IMR-90 (cell line): Measurements from ENCODE around the gene POU3F2. TPM values are rescaled to one million over a fixed set of nuclear protein-coding genes. Genes with fewer than 3 reads are reported as not detected.

Source experiments
- ATAC-seq: fragments of 200-7000 bp; cut with Tn5 transposase; 2 replicates; pipeline ENCODE4 v1.9.1; 2020; ENCODE audit warnings: low read depth, mild to moderate bottlenecking, moderate library complexity
- BruUV-seq: library from RNA; stranded (reverse); fragments of 400-500 nt; replicated peaks from 2 replicates; lab custom pipeline; 2021; lab: Mats Ljungman, UMichigan
- CTCF ChIA-PET: fragments of 300-600 bp; formaldehyde crosslinking; extraction: SDS; loops from one replicate; lab custom pipeline; 2021; ENCODE audit warnings: antibody characterized with exemption; lab: Yijun Ruan, JAX
- POLR2A ChIA-PET: fragments of 300-600 bp; sonication (Branson Sonifier 250); formaldehyde crosslinking; loops from one replicate; lab custom pipeline; 2022; ENCODE audit warnings: antibody characterized with exemption; ENCODE audit not compliant: unreplicated experiment; lab: Charles Lee
- DNase-seq: peaks from one replicate; pipeline ENCODE4 v3.0.0; 2013
- H2AFZ ChIP-seq: replicated peaks from 2 replicates; pipeline ENCODE3; 2013; ENCODE audit warnings: low read length, mild to moderate bottlenecking; ENCODE audit not compliant: poor library complexity
- H2AK5ac ChIP-seq: 2 replicates; pipeline ENCODE4 v1.6.1; 2013; ENCODE audit warnings: low read depth, low read length, inconsistent platforms
- H2AK9ac ChIP-seq: replicated peaks from 2 replicates; pipeline ENCODE3; 2013; ENCODE audit warnings: mild to moderate bottlenecking, low read depth, low read length, moderate library complexity; ENCODE audit not compliant: poor library complexity
- H2BK120ac ChIP-seq: 2 replicates; pipeline ENCODE4 v1.6.1; 2013; ENCODE audit warnings: low read depth, low read length, inconsistent platforms
- H2BK15ac ChIP-seq: 3 replicates; pipeline ENCODE4 v1.6.1; 2013; ENCODE audit warnings: low read depth, low read length, inconsistent platforms
- H2BK20ac ChIP-seq: 2 replicates; pipeline ENCODE4 v1.6.1; 2013; ENCODE audit warnings: low read depth, mild to moderate bottlenecking, inconsistent platforms, low read length, moderate library complexity
- H2BK5ac ChIP-seq: 2 replicates; pipeline ENCODE4 v1.6.1; 2013; ENCODE audit warnings: mild to moderate bottlenecking, low read depth, low read length, inconsistent platforms; ENCODE audit not compliant: poor library complexity, severe bottlenecking
- H3K14ac ChIP-seq: replicated peaks from 2 replicates; pipeline ENCODE4 v1.6.1; 2013; ENCODE audit warnings: low read depth, low read length, inconsistent platforms
- H3K18ac ChIP-seq: 2 replicates; pipeline ENCODE4 v1.6.1; 2013; ENCODE audit warnings: low read depth, low read length, control low read depth
- H3K23ac ChIP-seq: 2 replicates; pipeline ENCODE4 v1.6.1; 2013; ENCODE audit warnings: low read depth, low read length, inconsistent platforms
- H3K27ac ChIP-seq: 2 replicates; pipeline ENCODE4 v1.5.1; 2013; ENCODE audit warnings: mild to moderate bottlenecking, control low read depth, low read length; ENCODE audit not compliant: insufficient read depth
- H3K27me3 ChIP-seq: 2 replicates; pipeline ENCODE4 v1.6.1; 2013; ENCODE audit warnings: low read length; ENCODE audit not compliant: control insufficient read depth, insufficient read depth
- H3K36me3 ChIP-seq: 2 replicates; pipeline ENCODE4 v1.6.1; 2013; ENCODE audit warnings: low read length, mixed read lengths; ENCODE audit not compliant: control insufficient read depth, insufficient read depth
- H3K4ac ChIP-seq: 2 replicates; pipeline ENCODE4 v1.6.1; 2013; ENCODE audit warnings: low read depth, low read length, inconsistent platforms
- H3K4me1 ChIP-seq: 2 replicates; pipeline ENCODE4 v1.6.1; 2013; ENCODE audit warnings: low read length, mixed read lengths; ENCODE audit not compliant: control insufficient read depth, insufficient read depth
- H3K4me2 ChIP-seq: 2 replicates; pipeline ENCODE4 v1.6.1; 2013; ENCODE audit warnings: low read depth, mild to moderate bottlenecking, control low read depth, low read length, moderate library complexity
- H3K4me3 ChIP-seq: 2 replicates; pipeline ENCODE4 v1.5.1; 2013; ENCODE audit warnings: low read depth, mild to moderate bottlenecking, control low read depth, low read length, moderate library complexity; ENCODE audit not compliant: insufficient read depth
- H3K56ac ChIP-seq: 2 replicates; pipeline ENCODE4 v1.6.1; 2013; ENCODE audit warnings: low read length, inconsistent platforms; ENCODE audit not compliant: insufficient read depth; ENCODE audit errors: extremely low read depth
- H3K79me1 ChIP-seq, 2 experiments: 2 replicates each; pipeline ENCODE4 v1.6.1; 2013; ENCODE audit warnings: low read length in 2 of 2, inconsistent platforms in 1 of 2, low read depth in 1 of 2
- H3K9ac ChIP-seq: 2 replicates; pipeline ENCODE4 v1.6.1; 2013; ENCODE audit warnings: low read depth, low read length, control low read depth
- H3K9me1 ChIP-seq: 2 replicates; pipeline ENCODE4 v1.6.1; 2013; ENCODE audit warnings: low read length, inconsistent platforms; ENCODE audit not compliant: insufficient read depth
- H3K9me3 ChIP-seq: 2 replicates; pipeline ENCODE4 v1.6.1; 2013; ENCODE audit warnings: low read length; ENCODE audit not compliant: control insufficient read depth, insufficient read depth
- H4K20me1 ChIP-seq: 2 replicates; pipeline ENCODE4 v1.6.1; 2013; ENCODE audit warnings: low read length, inconsistent platforms; ENCODE audit not compliant: insufficient read depth
- H4K5ac ChIP-seq: 2 replicates; pipeline ENCODE4 v1.6.1; 2013; ENCODE audit warnings: mild to moderate bottlenecking, low read depth, low read length, control low read depth
- H4K8ac ChIP-seq, 2 experiments: 2 replicates each; pipeline ENCODE4 v1.6.1; 2013; ENCODE audit warnings: low read depth in 2 of 2, low read length in 2 of 2, control low read depth in 1 of 2, inconsistent platforms in 1 of 2
- H4K91ac ChIP-seq: 2 replicates; pipeline ENCODE4 v1.6.1; 2013; ENCODE audit warnings: low read depth, low read length, inconsistent platforms; ENCODE audit not compliant: insufficient read depth
- CEBPB ChIP-seq: IDR thresholded peaks from 2 replicates; pipeline ENCODE4 v1.6.1; 2012; ENCODE audit warnings: low read depth, low read length, improper control_type of control experiment
- POLR2A ChIP-seq: IDR thresholded peaks from 2 replicates; pipeline ENCODE4 v1.6.1; 2012; ENCODE audit warnings: mild to moderate bottlenecking, low read depth, low read length
- RCOR1 ChIP-seq: IDR thresholded peaks from 2 replicates; pipeline ENCODE4 v1.6.1; 2012; ENCODE audit warnings: mild to moderate bottlenecking, low read length, improper control_type of control experiment; ENCODE audit not compliant: insufficient replicate concordance
- WGBS, 2 experiments: methylation state at CpG; one replicate each; pipeline versions ENCODE4 v1.1.5 to v1.1.7; 2013; ENCODE audit warnings: missing lambda C conversion rate in 2 of 2; ENCODE audit not compliant: insufficient read length in 1 of 2; ENCODE audit errors: extremely low coverage in 2 of 2; 5-methylcytosine and 5-hydroxymethylcytosine counted together
- dilution Hi-C: fragments of 300-500 bp; cut with HindIII; formaldehyde crosslinking; loops from one replicate; pipeline ENCODE4 v1.14.3; 2018; ENCODE audit warnings: low sequenced_read_pairs; ENCODE audit not compliant: unreplicated experiment
- in situ Hi-C: fragments of 300-500 bp; cut with MboI; formaldehyde crosslinking; loops from 3 replicates; pipeline ENCODE4 v1.14.3; 2019; ENCODE audit warnings: low sequenced_read_pairs, inconsistent platforms, mixed read lengths
- intact Hi-C: fragments of 100-400 bp; cut with micrococcal nuclease; formaldehyde crosslinking; loops from 2 replicates; pipeline ENCODE4 v1.10.0; 2022
- polyA plus RNA-seq, 3 experiments: library from polyadenylated mRNA; depleted of rRNA; stranded (reverse); fragments of >200 nt; gene quantifications; 2 replicates each; pipeline ENCODE4 v1.2.3, GENCODE V29; 2012; ENCODE audit warnings: low replicate concordance in 1 of 3
- total RNA-seq: library from RNA; depleted of rRNA; stranded (reverse); fragments of >200 nt; gene quantifications from 2 replicates; pipeline ENCODE4 v1.2.3, GENCODE V29; 2012
- TF ChIP-seq, protein P1 (sequence below): conservative IDR thresholded peaks from 2 replicates; pipeline ENCODE4 v1.5.1; 2012; ENCODE audit warnings: mild to moderate bottlenecking, low read depth, low read length, improper control_type of control experiment

The POU3F2 gene
- total and polyA plus RNA-seq, 2 of the 4 experiments (the other 2 are of a cell fraction) = not detected

DNA sequence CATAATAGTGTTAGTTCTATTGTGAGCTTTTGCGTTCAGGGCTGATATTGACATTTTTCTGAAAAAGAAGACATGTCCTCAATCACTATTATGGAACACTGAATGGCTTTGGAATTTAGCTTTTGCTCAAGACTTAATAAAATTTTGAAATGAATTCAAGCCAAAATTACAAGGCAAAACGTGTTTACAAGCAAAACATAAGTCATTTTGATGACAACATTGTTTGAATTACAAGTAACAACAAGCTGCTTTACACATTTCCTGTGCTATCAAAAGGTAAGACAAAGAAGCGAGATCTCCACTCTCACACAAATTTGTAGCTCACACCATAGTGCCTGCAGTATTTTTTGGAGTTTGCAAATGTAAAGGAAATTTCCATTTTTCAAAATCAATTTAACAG is 37.4 kb downstream of the POU3F2 start:
- Histone ChIP-seq H3K79me1 (peaks cover 0 to 3% of the 10 kb centered on the region in 2 experiments; a peak in 1 of 4 replicates), H4K8ac (no peak overlapping the region), H2BK5ac (no peak overlapping the region), H3K18ac (no peak overlapping the region), H3K23ac (no peak overlapping the region), H3K4me1 (no peaks in the 10 kb centered on the region), H4K20me1 (no peaks in the 10 kb centered on the region), H3K4ac (no peak overlapping the region), H3K14ac (no peak overlapping the region), H3K27me3 (no peaks in the 10 kb centered on the region), H3K9me3 (no peaks in the 10 kb centered on the region), H3K27ac (no peak overlapping the region), H4K91ac (no peak overlapping the region), H2AK5ac (no peak overlapping the region), H3K4me3 (no peak overlapping the region), H4K5ac (no peak overlapping the region), H2BK20ac (no peak overlapping the region), H2AFZ (no peak overlapping the region), H2BK15ac (no peak overlapping the region), H2AK9ac (no peak overlapping the region), H3K56ac (no peak overlapping the region), H3K36me3 (peaks cover 2% of the 10 kb centered on the region; the same call in 1 of the 2 replicates), H2BK120ac (no peak overlapping the region), H3K4me2 (no peak overlapping the region), H3K9me1 (0 out of 2 replicates have a peak, but pooled peaks cover 2% of the 10 kb centered on the region), H3K9ac (no peak overlapping the region)
- ChIA-PET CTCF (interaction anchor here (0.7 kb wide), 1 partner anchor 24 kb away, joined by 3 read pairs; no protein-coding TSS in a partner anchor), POLR2A (no interaction called here)
- TF ChIP-seq, protein P1, sequence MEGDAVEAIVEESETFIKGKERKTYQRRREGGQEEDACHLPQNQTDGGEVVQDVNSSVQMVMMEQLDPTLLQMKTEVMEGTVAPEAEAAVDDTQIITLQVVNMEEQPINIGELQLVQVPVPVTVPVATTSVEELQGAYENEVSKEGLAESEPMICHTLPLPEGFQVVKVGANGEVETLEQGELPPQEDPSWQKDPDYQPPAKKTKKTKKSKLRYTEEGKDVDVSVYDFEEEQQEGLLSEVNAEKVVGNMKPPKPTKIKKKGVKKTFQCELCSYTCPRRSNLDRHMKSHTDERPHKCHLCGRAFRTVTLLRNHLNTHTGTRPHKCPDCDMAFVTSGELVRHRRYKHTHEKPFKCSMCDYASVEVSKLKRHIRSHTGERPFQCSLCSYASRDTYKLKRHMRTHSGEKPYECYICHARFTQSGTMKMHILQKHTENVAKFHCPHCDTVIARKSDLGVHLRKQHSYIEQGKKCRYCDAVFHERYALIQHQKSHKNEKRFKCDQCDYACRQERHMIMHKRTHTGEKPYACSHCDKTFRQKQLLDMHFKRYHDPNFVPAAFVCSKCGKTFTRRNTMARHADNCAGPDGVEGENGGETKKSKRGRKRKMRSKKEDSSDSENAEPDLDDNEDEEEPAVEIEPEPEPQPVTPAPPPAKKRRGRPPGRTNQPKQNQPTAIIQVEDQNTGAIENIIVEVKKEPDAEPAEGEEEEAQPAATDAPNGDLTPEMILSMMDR = no peak
- TF ChIP-seq CEBPB = no peak
- TF ChIP-seq RCOR1 = no peak
- no peak for TF ChIP-seq POLR2A
- no TSS peak for BruUV-seq
- dilution Hi-C loops = no loop called here
- ATAC-seq = no peak
- in situ Hi-C loops = no loop called here
- WGBS, 2 experiments = no CpG with 5 or more reads among the region's 3 CpGs
- DNase-seq = no peak
- intact Hi-C loops = no loop called here
